HG03571 (cell line): ENCODE measurements around the gene CSNK2A1.

ENCODE experiments used
- ATAC-seq: cut with Tn5 transposase; IDR thresholded peaks from one replicate; pipeline ENCODE4 v1.9.1; 2021; ENCODE audit not compliant: unreplicated experiment

The CSNK2A1 gene

GRCh38 chr20:432677-433299 lies 110.8 kb downstream of the CSNK2A1 start:
- no peak for ATAC-seq

- no peak for ATAC-seq
Measured at GRCh38 chr20:432208-432607, 111.4 kb downstream of the CSNK2A1 start.

- no peak for ATAC-seq
Measured at GRCh38 chr20:431012-431904, 112.3 kb downstream of the CSNK2A1 start.

GRCh38 chr20:430091-430999 lies 113.2 kb downstream of the CSNK2A1 start:
- no peak for ATAC-seq

GRCh38 chr20:428658-429200 lies 114.9 kb downstream of the CSNK2A1 start:
- no peak for ATAC-seq

GRCh38 chr20:427849-428657 lies 115.5 kb downstream of the CSNK2A1 start:
- no peak for ATAC-seq

- ATAC-seq: no peak
Measured at GRCh38 chr20:427401-427800, 116.2 kb downstream of the CSNK2A1 start.

- no peak for ATAC-seq
Measured at GRCh38 chr20:426566-426965, 117.0 kb downstream of the CSNK2A1 start.
